Measurements from ENCODE around the gene CCDC15.
"Not testable (repeated sequence)": the region's sequence is repeated elsewhere in the genome, so short reads cannot be mapped to it uniquely, and the experiment has no call there.

CCDC15 gene

GRCh38 chr11:125055107-125055715, 101.2 kb downstream of the CCDC15 start:
- Histone ChIP-seq H4K91ac (ENCODE audit: low read depth, low read length) (no peak overlapping the region), H2AK5ac (ENCODE audit: low read length) (no peak overlapping the region), H4K12ac (ENCODE audit: low read depth, low read length) (no peak overlapping the region), H3K9me3 (ENCODE audit: insufficient read depth, low read depth, low read length) (no peaks in the 10 kb centered on the region), H3K18ac (ENCODE audit: low read length) (no peak overlapping the region), H2BK5ac (ENCODE audit: low read depth, low read length, poor library complexity) (no peak overlapping the region), H2AFZ (ENCODE audit: insufficient read depth, low read length, poor library complexity) (no peak overlapping the region), H3K4ac (ENCODE audit: low read depth, low read length) (no peak overlapping the region), H3K79me1 (ENCODE audit: low read length) (no peaks in the 10 kb centered on the region), H3K4me1 (ENCODE audit: control insufficient read depth in 1 of 2, insufficient read depth in 2 of 2, low read length in 2 of 2) (no peaks in the 10 kb centered on the region), H2BK120ac (ENCODE audit: insufficient read depth, low read length, poor library complexity) (no peak overlapping the region), H3K27ac (ENCODE audit: low read depth, low read length) (no peak overlapping the region), H3K14ac (ENCODE audit: low read length) (no peak overlapping the region), H3K23ac (ENCODE audit: low read length) (no peak overlapping the region), H3K4me3 (ENCODE audit: low read depth, low read length) (no peak overlapping the region), H3K27me3 (ENCODE audit: insufficient read depth, low read length) (no peaks in the 10 kb centered on the region), H3K9ac (ENCODE audit: low read length) (no peak overlapping the region), H2BK12ac (ENCODE audit: low read length) (no peak overlapping the region), H3K79me2 (ENCODE audit: control insufficient read depth, insufficient read depth, low read length, poor library complexity) (no peaks in the 10 kb centered on the region), H3K4me2 (ENCODE audit: low read length) (no peak overlapping the region), H4K8ac (ENCODE audit: low read depth, low read length) (no peak overlapping the region), H3K36me3 (ENCODE audit: control insufficient read depth in 1 of 2, insufficient read depth in 2 of 2, low read length in 2 of 2) (no peaks in the 10 kb centered on the region)
- WGBS (ENCODE audit: extremely low coverage, insufficient coverage, insufficient read length): no CpG with 5 or more reads among the region's 2 CpGs
- peak in 1 of 2 donors; percentile 76 for DNase-seq

DNA sequence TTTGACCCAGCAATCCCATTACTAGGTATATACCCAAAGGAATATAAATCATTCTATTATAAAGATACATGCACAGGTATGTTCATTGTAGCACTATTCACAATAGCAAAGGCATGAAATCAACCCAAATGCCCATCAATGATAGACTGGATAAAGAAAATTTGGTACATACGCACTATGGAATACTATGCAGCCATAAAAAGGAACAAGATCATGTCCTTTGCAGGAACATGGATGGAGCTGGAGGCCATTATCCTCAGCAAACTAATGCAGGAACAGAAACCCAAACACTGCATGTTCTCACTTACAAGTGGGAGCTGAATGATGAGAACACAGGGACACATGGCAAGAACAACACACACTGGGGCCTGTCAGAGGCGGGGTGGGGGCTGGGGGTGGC, 102.1 kb downstream of the CCDC15 start:
- DNase-seq; H4K8ac ChIP-seq (ENCODE audit: low read depth, low read length); H2BK120ac ChIP-seq (ENCODE audit: insufficient read depth, low read length, poor library complexity); H3K23ac ChIP-seq (ENCODE audit: low read length); H4K12ac ChIP-seq (ENCODE audit: low read depth, low read length); H3K4me3 ChIP-seq (ENCODE audit: low read depth, low read length); H2AK5ac ChIP-seq (ENCODE audit: low read length); H3K14ac ChIP-seq (ENCODE audit: low read length); H2BK12ac ChIP-seq (ENCODE audit: low read length); H3K36me3 ChIP-seq (ENCODE audit: control insufficient read depth in 1 of 2, insufficient read depth in 2 of 2, low read length in 2 of 2); H3K27me3 ChIP-seq (ENCODE audit: insufficient read depth, low read length); H3K9me3 ChIP-seq (ENCODE audit: insufficient read depth, low read depth, low read length); H4K91ac ChIP-seq (ENCODE audit: low read depth, low read length); H3K18ac ChIP-seq (ENCODE audit: low read length); H2AFZ ChIP-seq (ENCODE audit: insufficient read depth, low read length, poor library complexity); H2BK5ac ChIP-seq (ENCODE audit: low read depth, low read length, poor library complexity); H3K79me2 ChIP-seq (ENCODE audit: control insufficient read depth, insufficient read depth, low read length, poor library complexity); H3K4ac ChIP-seq (ENCODE audit: low read depth, low read length); H3K4me2 ChIP-seq (ENCODE audit: low read length); H3K79me1 ChIP-seq (ENCODE audit: low read length); H3K27ac ChIP-seq (ENCODE audit: low read depth, low read length); H3K4me1 ChIP-seq (ENCODE audit: control insufficient read depth in 1 of 2, insufficient read depth in 2 of 2, low read length in 2 of 2); H3K9ac ChIP-seq (ENCODE audit: low read length): not testable (repeated sequence)
- no CpG with 5 or more reads among the region's 2 CpGs for WGBS (ENCODE audit: extremely low coverage, insufficient coverage, insufficient read length)

GRCh38 chr11:125056931-125057692, 103.1 kb downstream of the CCDC15 start:
- Histone ChIP-seq H4K8ac (ENCODE audit: low read depth, low read length) (no peak overlapping the region), H3K4me2 (ENCODE audit: low read length) (no peak overlapping the region), H4K91ac (ENCODE audit: low read depth, low read length) (no peak overlapping the region), H3K14ac (ENCODE audit: low read length) (no peak overlapping the region), H3K23ac (ENCODE audit: low read length) (no peak overlapping the region), H3K27me3 (ENCODE audit: insufficient read depth, low read length) (peaks cover 9% of the 10 kb centered on the region), H3K4me3 (ENCODE audit: low read depth, low read length) (no peak overlapping the region), H3K79me2 (ENCODE audit: control insufficient read depth, insufficient read depth, low read length, poor library complexity) (no peaks in the 10 kb centered on the region), H3K79me1 (ENCODE audit: low read length) (no peaks in the 10 kb centered on the region), H2BK5ac (ENCODE audit: low read depth, low read length, poor library complexity) (no peak overlapping the region), H3K4me1 (ENCODE audit: control insufficient read depth in 1 of 2, insufficient read depth in 2 of 2, low read length in 2 of 2) (no peaks in the 10 kb centered on the region), H3K9me3 (ENCODE audit: insufficient read depth, low read depth, low read length) (no peaks in the 10 kb centered on the region), H2BK12ac (ENCODE audit: low read length) (no peak overlapping the region), H3K18ac (ENCODE audit: low read length) (no peak overlapping the region), H2BK120ac (ENCODE audit: insufficient read depth, low read length, poor library complexity) (no peak overlapping the region), H2AFZ (ENCODE audit: insufficient read depth, low read length, poor library complexity) (no peak overlapping the region), H3K27ac (ENCODE audit: low read depth, low read length) (no peak overlapping the region), H2AK5ac (ENCODE audit: low read length) (no peak overlapping the region), H3K4ac (ENCODE audit: low read depth, low read length) (no peak overlapping the region), H3K9ac (ENCODE audit: low read length) (no peak overlapping the region), H3K36me3 (ENCODE audit: control insufficient read depth in 1 of 2, insufficient read depth in 2 of 2, low read length in 2 of 2) (no peaks in the 10 kb centered on the region), H4K12ac (ENCODE audit: low read depth, low read length) (no peak overlapping the region)
- no peak for DNase-seq
- WGBS (ENCODE audit: extremely low coverage, insufficient coverage, insufficient read length): no CpG with 5 or more reads among the region's 5 CpGs

- Histone ChIP-seq H3K79me1 (ENCODE audit: low read length) (no peaks in the 10 kb centered on the region), H3K4ac (ENCODE audit: low read depth, low read length) (no peak overlapping the region), H2BK5ac (ENCODE audit: low read depth, low read length, poor library complexity) (no peak overlapping the region), H4K8ac (ENCODE audit: low read depth, low read length) (no peak overlapping the region), H2AK5ac (ENCODE audit: low read length) (no peak overlapping the region), H3K9me3 (ENCODE audit: insufficient read depth, low read depth, low read length) (no peaks in the 10 kb centered on the region), H3K79me2 (ENCODE audit: control insufficient read depth, insufficient read depth, low read length, poor library complexity) (no peaks in the 10 kb centered on the region), H3K4me3 (ENCODE audit: low read depth, low read length) (no peak overlapping the region), H3K4me2 (ENCODE audit: low read length) (no peak overlapping the region), H4K91ac (ENCODE audit: low read depth, low read length) (no peak overlapping the region), H3K14ac (ENCODE audit: low read length) (no peak overlapping the region), H3K27ac (ENCODE audit: low read depth, low read length) (no peak overlapping the region), H2BK120ac (ENCODE audit: insufficient read depth, low read length, poor library complexity) (no peak overlapping the region), H3K18ac (ENCODE audit: low read length) (no peak overlapping the region), H4K12ac (ENCODE audit: low read depth, low read length) (no peak overlapping the region), H3K9ac (ENCODE audit: low read length) (no peak overlapping the region), H3K23ac (ENCODE audit: low read length) (no peak overlapping the region), H2AFZ (ENCODE audit: insufficient read depth, low read length, poor library complexity) (no peak overlapping the region), H3K27me3 (ENCODE audit: insufficient read depth, low read length) (peaks cover 14% of the 10 kb centered on the region), H3K4me1 (ENCODE audit: control insufficient read depth in 1 of 2, insufficient read depth in 2 of 2, low read length in 2 of 2) (no peaks in the 10 kb centered on the region), H3K36me3 (ENCODE audit: control insufficient read depth in 1 of 2, insufficient read depth in 2 of 2, low read length in 2 of 2) (no peaks in the 10 kb centered on the region), H2BK12ac (ENCODE audit: low read length) (no peak overlapping the region)
- no peak for DNase-seq
- no CpG with 5 or more reads among the region's 5 CpGs for WGBS (ENCODE audit: extremely low coverage, insufficient coverage, insufficient read length)
Measured at GRCh38 chr11:125057693-125058016, 103.7 kb downstream of the CCDC15 start.
